ENCODE measurements around the gene AIFM3.

The AIFM3 gene

GRCh38 chr22:21029486-21030025, 62.5 kb downstream of the AIFM3 start:
- no peak for DNase-seq

GRCh38 chr22:21030032-21030431, 63.0 kb downstream of the AIFM3 start:
- no peak for DNase-seq
